Measurements from ENCODE around the gene FCN1.

- TF ChIP-seq POLR2A (IDR thresholded peaks at IDR 0.05) (no peak), CTCF (IDR thresholded peaks at IDR 0.05) (no peak)
Observed at GRCh38 chr9:134949681-134950385, 32.1 kb upstream of the FCN1 start.

Measured in testis (tissue), 2 donors.